GM18858 (cell line): Measurements from ENCODE around the gene MPIG6B.

ENCODE experiments used
- ATAC-seq: cut with Tn5 transposase; IDR thresholded peaks from one replicate; pipeline ENCODE4 v1.9.1; 2021; ENCODE audit not compliant: unreplicated experiment

Gene MPIG6B

DNA sequence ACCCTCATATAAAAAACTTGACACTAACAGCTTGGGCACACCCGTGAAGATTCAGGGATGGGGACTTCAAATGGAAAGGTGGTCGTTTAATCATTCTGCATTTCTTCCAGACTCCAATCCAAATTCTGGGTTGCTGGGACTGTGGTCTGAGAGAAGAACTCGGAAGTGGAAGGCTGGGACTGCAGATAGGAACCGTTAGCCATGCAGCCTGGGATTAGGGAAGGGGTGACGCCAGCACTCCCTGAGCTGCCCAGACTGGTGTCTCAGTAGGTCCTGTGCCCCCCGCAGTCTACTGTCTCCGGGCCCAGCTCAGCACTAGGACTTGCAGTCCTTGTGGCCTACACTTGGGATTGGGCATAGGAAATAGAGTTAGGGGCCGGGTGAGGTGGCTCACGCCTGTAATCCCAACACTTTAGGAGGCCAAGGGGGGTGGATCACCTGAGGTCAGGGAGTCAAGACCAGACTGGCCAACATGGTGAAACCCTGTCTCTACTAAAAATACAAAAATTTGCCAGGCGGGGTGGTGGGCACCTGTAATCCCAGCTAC lies 13.7 kb downstream of the MPIG6B start:
- ATAC-seq, result no peak

DNA sequence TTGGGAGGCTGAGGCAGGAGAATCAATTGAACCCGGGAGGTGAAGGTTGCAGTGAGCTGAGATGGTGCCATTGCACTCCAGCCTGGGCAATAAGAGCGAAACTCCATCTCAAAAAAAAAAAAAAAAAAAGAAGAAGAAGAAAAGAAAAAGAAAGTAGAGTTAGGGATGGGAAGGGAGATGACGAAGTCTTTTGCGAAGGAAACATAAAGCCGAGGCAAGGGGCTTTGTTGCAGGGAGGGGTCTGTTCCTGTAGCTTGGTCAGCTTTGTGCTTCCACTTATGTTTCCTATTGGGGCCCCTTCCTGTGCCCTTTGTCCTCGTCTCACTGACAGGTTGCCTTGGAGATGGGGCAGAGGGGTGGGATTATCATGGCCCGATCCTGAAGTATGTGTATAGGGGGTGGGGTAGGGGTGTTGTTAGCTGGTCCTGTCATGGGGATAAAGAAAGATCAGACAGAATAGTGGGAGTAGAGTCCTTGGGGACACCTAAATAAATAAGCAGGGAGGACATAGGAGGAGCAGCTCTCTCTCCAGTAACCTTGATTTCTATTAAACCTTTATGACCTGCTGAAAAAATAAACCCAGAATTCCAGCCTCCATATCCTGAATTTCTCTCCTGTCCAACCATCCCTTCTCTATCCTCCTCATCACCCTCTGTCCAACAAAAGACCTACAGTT lies 14.3 kb downstream of the MPIG6B start:
- ATAC-seq, result no peak

DNA sequence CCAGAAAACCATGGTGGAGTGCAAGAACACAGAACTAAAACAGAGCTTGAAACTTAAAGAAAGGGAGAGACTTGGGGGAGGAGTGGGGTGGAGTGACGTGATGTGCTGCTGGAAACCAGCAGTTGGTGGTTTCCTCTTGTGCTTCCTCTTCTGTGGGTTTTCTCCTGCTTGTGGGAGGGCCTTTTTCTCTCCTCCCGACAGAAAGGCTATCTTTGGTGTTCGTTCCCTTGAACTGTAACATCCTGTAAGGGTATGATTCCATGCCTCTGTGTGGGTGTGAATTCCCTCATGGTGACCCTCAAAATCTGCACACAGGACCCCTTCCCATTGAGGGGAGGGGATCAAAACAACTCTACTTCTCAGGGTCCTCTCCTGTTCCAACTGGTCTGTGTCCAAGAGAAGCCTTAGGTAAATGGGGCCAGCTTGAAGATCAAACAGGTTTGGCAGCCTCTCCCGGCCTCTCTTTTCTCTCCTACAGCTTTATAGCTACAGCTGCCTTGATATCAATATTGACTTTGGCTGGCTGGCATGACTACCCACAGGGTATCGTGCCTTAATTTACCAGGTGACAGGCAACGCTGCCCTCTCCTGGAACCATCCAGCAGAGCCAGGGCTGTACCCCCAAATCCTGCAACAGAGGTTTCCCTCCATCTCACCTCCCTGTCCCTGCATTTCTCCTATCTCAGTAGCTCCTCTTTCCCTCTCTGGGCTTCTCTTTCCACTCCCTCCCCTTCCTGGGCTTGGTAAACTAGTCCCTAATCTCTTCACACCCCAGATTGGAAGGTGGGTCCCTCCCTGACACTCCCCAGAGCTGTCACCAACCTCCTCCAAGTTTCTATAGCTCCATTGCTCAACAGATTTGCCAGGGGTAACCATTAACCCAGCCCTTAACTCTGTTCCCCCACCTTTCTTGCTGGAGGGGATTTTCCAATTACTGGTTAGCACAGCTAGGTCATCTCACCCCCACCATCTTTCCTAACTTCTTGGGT lies 15.1 kb downstream of the MPIG6B start:
- no peak for ATAC-seq

DNA sequence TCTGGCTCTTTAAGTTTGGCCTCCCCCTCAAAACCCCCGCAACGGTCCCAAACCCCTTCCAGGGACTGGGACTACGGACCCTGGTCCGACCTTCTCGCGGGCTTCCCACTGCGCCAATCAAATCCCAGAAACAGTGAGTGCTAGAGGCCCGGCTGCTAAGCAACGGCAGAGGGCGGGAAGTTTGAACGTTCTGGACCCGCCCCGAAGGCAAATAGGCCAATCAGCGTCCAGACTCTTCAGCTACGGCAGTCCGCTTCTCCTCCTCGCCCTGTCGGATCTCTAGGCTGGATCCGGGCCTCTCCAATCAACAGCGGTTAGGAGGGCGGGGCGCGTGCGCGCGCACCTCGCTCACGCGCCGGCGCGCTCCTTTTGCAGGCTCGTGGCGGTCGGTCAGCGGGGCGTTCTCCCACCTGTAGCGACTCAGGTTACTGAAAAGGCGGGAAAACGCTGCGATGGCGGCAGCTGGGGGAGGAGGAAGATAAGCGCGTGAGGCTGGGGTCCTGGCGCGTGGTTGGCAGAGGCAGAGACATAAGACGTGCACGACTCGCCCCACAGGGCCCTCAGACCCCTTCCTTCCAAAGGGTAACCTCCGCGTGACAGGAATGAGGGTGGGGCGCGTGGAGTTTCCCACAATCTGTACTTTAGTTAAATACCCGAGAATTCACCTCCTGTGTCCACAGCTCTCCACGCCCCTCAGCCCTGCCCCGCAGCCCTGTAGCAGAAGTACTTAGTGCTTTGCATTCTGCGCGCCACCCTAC lies 16.6 kb downstream of the MPIG6B start, which contains the start of gene MSH5:
TSS of gene MSH5 (plus strand) at position 367 of the 758 bp plus-strand sequence. CDS start 462 bp downstream, outside the sequence.
- peak; percentile 51 for ATAC-seq

DNA sequence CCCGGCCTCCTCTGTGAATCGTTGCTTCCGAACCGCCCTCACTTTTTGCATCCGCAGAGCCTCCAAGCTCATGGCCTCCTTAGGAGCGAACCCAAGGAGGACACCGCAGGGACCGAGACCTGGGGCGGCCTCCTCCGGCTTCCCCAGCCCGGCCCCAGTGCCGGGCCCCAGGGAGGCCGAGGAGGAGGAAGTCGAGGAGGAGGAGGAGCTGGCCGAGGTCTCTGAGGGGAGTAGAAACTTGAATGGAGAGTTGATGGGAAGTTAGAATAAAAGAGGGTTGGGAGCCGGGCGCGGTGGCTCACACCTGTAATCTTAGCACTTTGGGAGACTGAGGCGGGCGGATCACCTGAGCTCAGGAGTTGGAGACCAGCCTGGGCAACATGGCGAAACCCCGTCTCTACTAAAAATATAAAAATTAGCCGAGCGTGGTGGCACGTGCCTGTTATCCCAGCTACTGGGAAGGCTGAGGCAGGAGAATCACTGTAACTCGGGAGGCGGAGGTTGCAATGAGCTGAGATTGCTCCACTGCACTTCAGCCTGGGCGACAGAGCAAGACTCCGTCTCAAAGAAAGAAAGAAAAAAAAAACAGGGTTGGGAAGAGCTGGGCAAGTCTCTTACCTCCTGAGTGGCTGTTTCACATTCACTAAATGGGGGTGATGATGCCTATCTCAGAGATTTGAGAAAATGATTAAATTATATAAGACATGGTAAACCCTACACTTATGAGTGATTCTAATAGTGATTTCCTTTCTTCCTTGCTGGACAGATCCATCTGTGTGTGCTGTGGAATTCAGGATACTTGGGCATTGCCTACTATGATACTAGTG lies 17.4 kb downstream of the MPIG6B start:
- no peak for ATAC-seq

DNA sequence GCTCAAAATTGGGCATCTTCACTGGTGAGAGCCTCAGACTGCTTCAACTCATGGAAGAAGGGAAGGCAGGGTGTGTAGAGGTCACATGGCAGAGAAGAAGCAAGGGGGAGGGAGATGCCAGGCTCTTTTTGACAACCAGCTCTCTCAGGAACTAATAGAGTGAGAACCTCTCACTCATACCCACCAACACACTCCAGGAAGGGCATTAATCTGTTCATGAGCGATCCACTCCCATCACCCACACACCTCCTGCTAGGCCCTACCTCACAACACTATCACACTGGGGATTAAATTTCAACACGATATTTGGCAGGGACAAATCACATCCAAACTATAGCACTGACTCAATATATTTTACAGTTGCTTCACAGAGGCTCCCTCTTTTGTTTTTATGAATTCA lies 18.6 kb downstream of the MPIG6B start:
- no peak for ATAC-seq

DNA sequence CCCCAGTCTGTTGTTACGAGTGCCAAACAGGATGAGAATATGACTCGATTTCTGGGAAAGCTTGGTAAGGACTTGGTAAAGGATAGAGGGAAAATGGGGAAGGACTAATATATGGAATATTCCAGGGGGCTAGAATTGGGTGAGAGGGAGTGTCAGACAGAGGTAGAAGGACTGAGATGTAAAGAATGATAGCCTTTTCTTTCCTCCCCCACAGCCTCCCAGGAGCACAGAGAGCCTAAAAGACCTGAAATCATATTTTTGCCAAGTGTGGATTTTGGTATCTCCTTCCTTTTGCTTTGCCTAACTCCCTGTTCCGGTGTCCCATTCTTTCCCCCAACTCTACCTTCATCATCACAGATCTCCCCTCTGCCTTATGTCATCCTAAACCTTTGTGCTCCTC lies 19.7 kb downstream of the MPIG6B start:
- no peak for ATAC-seq

DNA sequence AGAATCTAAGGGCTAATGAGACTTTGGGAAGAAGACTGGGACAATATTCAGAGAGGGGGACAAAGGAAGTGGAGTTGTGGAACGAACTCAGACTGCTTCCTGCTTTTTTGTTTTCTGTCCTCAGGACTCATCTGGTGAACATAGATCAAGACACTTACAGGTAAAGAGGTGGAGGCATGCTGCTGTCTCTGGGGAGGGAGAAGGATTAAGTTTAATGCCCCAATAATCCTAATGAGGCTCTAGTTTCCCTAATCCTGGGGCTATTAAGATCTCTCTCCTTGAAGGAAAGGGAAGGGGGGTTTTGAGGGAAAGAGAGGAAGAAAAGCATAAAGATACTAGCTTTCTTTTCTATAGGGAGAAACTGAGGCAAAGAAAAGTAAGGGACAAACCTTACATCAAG lies 21.2 kb downstream of the MPIG6B start:
- no peak for ATAC-seq

DNA sequence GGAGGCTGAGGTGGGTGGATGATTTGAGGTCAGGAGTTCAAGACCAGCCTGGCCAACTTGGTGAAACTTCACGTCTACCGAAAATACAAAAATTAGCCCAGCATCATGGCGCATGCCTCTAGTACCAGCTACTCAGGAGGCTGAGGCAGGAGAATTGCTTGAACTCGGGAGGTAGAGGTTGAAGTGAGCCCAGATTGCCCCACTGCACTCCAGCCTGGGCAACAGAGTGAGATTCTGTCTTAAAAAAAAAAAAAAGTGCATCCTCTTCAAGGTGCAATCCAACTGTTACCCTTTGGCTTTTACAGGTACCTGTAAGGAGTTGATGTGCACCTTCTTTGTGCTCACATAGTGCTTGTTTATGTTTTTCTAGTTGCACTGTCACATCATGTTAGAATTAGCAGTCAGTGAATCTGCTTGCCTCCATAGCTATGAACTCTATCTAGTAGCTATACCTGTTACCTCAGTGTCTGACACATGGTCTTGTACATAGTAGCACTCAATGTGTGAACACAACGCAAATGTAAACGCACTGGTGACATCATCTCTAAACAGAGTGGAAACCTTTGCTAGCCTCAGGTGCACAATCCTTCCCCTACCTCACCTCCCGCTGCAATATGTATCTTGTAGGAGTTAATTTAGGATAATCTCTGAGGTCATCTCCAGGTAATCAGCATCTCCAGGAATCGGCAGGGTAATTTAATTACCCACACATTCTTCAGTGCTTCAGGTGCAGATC lies 26.3 kb downstream of the MPIG6B start:
- ATAC-seq, result no peak

DNA sequence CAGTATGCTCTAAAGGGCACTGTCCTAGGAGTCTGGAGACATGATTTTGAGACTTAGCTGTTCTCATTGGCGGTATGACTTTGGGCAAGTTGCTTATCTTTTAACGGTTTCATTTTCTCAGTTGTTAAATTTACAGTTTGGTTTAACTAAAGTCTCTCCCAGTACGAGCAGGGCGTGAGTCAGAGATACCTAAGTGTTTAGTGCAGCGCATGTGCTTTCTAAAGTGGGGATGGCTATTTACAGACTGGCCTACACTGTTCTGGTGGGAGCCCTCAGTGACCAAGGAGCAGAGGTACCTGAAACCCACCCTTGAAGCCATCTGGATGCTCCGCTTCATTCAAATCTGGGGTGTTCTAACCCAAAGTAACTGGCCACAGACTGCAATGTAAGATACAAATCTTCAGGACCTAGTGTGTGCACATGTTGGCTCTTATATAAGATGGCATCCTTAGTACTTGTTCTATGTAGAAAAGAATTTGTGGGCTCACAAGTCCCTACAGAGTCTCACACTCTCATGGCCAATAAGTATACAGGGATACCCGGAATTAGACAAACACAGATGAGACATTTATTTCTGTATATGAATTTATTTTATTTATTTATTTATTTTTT lies 27.3 kb downstream of the MPIG6B start:
- no peak for ATAC-seq

DNA sequence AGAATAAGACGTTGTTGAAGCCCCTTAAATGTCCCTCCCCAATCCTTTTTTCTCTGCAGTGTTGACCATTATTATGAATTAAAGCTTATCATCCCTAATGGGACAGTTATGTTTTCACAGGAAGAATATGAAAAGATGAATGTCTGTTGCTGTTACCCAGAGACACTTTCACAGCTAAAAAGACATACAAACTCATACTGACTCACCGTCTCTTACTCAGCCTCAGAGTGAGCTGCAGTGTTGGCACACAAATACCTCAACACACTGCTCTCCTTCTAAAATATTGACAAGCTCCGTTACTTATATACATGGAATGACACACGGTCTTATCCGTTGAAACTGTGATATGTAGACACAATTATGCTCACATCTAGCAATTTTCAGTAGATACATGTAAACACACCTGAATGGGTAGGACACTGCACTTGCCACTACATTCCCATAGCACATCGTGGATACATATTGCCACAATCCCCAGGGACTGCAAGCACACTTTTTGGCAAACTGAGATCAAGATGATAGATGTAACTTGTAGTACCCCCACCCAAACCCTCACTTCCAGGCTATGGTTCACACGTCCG lies 29.7 kb downstream of the MPIG6B start:
- ATAC-seq, result no peak

DNA sequence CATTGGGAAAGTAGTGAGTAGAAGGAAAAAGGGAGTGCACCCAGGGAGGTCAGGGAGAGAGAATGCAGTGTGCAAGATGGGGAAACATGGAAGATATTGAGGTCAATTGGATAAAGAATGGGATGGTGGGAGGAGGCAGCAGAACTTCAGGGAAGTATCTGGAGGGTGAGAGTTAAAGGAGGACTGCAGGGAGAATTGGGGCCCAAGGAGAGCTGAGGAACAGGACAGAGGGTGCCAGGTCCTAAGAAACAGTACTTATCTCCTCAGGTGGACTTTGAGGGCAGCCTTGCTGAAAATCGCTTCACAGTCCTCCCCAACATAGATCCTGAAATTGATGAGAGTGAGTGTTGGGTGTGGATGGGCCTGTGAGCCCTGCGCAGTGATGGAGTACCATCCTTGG lies 35.1 kb downstream of the MPIG6B start:
- no peak for ATAC-seq

DNA sequence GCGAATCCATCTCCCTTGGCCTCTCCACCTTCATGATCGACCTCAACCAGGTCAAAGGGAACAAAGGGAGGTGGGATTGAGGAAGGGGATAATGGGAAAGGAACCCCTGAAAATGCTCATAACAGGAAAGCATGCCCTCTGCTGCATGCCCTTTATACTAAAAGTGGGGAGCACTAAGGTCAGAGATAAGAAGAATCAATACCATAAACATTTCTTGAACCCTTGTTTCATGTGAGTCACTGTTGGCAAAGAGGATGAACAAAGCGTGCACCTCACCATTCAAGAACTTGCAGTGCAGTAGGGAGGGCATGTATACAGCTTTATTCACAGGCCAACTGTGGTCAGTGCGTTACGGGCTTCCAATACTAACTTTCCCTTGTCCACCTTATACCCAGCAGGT lies 37.6 kb downstream of the MPIG6B start:
- no peak for ATAC-seq

DNA sequence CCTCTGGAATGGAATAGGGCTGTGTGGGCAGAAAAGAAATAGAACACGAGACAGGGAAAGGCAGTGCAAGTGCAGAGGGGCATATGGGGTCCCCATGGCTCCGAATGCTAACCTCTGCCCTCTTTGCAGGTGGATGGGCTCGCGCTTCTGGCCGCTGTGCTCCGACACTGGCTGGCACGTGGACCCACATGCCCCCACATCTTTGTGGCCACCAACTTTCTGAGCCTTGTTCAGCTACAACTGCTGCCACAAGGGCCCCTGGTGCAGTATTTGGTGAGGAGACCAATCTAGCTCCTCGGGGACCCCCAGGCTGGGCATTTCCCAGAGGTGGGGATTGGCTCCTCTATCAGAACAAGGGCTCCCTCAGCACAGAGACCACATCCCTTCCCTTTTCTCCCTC lies 38.2 kb downstream of the MPIG6B start:
- no peak for ATAC-seq

DNA sequence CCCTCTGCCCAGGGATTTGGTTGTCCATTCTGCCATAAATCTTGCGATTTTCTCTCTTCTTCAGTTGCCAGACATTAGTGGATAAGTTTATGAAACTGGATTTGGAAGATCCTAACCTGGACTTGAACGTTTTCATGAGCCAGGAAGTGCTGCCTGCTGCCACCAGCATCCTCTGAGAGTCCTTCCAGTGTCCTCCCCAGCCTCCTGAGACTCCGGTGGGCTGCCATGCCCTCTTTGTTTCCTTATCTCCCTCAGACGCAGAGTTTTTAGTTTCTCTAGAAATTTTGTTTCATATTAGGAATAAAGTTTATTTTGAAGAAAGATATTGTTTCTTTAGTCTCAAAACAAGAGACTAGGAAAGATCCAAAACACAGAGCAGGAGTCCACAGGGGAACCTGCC lies 39.2 kb downstream of the MPIG6B start, which contains the start of gene SAPCD1:
TSS of gene SAPCD1 (plus strand) at position 301 of the 400 bp plus-strand sequence. CDS start 399 bp downstream, outside the sequence.
- no peak for ATAC-seq

DNA sequence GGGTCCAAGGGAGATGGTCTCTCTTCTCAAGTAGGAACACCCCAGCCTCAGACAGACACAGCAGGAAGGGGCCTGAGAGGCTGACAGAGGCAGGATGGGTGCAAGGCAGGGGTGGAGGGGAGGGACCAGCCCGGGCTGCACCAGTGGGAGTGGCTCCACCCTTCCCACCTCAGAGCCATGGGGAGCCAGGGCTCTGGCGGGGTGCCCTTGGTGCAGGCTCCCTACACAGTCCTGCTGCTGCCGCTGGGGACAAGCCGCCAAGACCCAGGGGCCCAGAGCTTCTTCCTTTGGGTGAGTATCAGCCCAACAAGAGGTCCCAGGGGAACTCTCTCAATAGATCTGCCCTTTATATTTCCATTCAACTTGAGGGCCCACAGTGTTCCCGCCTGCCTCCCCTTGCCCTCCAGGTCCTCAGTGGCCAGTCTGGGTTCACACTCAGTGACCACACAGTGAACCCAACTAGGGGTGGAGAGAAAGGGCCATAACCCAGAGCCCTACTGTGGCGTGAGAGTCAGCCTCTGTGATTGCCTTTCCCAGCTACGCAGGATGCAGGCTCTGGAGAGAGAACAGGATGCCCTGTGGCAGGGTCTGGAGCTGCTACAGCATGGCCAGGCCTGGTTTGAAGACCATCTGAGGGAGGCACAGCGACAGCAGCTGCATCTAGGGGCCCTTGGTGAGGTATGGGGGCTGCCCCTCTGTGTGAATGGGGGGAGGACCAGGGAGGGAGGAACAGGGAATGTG lies 39.9 kb downstream of the MPIG6B start:
- ATAC-seq, result no peak

DNA sequence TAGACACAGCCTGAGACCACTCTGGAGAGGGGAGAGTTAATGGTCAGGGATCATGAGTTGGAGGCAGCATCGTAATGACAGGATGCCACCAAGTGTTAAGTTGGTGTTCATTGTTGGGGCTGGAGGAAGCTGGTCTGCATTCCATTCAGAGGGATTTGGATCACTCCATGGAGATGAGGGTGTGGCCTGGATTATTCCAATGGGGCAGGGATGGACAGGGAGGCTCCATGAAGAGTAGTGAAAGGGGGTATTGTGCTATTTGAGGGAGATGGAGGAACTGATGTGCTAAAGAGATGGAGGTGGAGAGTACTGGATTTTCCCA lies 40.4 kb downstream of the MPIG6B start:
- ATAC-seq, result no peak

DNA sequence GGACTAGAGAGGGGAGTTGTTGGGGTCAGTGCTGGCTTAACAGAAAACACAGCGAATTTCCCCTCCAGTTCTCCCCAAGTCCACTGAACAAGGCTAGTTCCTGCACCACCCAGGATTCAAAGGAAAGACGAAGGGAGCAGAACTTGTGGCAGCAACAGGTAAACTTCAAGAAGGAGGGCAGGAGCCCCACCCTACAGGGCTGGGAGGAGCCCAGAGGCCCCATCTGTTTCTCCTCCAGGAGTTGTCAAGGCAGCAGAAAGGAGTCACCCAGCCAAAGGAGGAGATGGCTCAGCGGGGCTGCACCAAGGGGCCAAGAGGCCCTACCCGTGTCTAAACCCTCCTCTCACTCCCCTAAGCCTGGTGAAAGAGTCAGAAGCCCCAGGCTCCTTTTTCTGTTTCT lies 41.0 kb downstream of the MPIG6B start:
- ATAC-seq, result no peak
